Stimulated activated CD4-positive, alpha-beta T cell treated with anti-CD3 and anti-CD28 coated beads, Interleukin-15, amount 100 ng/mL, for 24 hours (primary cell): ENCODE results near the gene CCNB2.

Source experiments
- DNase-seq: peaks from one replicate; pipeline ENCODE4 v3.0.0-alpha.2; 2020

Gene CCNB2

DNA sequence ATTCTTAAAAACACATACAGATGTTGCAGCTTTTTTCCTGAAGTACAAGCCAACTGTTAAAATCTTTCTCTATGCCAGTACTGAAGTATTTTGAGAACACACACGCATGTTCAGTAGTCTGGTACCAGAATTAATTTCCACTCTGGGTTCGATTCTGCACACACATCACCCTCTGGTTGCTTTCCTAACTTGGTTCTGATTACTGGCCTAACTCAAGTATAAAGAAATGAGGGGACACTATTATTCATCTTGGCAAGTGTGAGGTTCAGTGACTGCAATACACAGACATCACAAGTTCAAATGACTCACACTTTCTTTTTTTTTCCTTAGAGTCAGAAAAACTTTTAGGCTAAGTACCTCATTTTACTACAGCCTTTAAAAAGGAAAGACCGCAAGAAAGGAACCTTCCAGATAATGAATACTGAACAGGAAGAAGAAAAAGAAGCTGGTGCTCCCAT, 64.3 kb downstream of the CCNB2 start:
- no peak for DNase-seq

- no peak for DNase-seq
These were observed 65.5 kb downstream of the CCNB2 start for GRCh38 chr15:59170295-59171066.

DNA sequence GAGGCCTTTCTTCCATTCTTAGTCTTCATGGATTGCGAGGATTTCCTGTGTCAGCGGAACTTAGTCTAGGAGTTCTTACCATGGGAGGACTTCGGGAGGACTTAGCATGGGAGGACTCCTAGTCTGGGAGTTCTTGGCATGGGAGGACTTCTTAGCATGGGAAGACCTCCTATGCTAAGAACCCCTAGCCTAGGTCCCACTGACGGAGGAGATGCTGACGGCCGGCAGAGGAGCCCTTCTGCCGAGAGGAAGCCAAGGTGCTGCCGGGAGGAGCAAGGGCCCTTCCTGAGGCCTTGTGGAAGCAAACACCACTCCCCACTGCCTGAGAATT, 66.1 kb downstream of the CCNB2 start:
- no peak for DNase-seq

DNA sequence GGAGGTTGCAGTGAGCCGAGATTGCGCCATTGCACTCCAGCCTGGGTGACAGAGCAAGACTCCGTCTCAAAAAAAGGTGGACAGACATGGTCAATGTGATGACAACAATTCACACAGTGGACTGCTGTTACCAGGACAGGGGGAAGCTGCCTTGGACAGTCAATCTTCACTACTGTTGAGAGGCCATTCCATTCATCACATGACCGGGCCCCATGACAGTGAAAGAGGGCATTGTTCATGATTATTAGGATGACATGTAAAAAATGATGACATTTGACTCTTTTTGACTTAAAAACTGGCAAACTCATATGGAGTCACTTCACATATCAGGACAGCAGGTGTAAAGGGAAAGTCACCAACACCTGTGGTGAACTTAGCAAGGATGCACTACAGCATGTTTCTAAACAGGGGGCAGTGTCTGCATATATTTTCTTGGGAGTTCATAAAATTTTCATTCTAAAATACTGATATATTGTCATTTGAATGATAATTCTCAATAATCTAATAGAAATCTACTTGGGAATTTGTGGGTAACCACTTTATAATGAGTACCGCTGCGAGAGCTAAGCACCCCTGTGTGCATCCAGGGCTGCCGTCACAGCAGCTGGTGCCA, 67.4 kb downstream of the CCNB2 start:
- no peak for DNase-seq

DNA sequence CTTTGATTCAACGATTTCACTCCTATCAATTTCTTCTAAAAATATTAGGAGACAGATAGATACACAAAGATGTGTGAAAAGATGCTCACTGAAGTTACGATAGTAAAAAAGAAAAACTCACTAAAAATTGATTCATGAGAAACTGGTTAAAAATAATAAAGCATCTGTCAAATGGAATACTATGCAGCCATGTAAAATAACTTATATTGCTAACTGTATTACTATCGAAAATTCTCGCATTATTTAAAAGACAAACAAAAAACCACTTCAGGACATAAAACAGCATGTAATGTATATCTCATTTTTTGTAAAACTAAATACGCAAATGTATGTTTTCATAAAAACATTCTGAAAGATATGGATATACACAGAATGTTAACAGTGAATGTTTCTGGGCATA, 68.2 kb downstream of the CCNB2 start:
- DNase-seq, result no peak

- DNase-seq, result no peak
These were observed 69.3 kb downstream of the CCNB2 start for GRCh38 chr15:59174151-59174834.
